MM.1S (cell line): ENCODE measurements around the gene DTHD1.

Source experiments
- CTCF ChIP-seq: fragments of 300-600 bp; sonication (generic); IDR thresholded peaks from 2 replicates; pipeline ENCODE4 v1.5.1; 2016; ENCODE audit warnings: antibody characterized with exemption, low read length, mixed read lengths
- EZH2 ChIP-seq: fragments of 300-600 bp; sonication (generic); optimal IDR thresholded peaks from 2 replicates; pipeline ENCODE3; 2017; ENCODE audit warnings: low read depth, mild to moderate bottlenecking, antibody characterized with exemption, low read length, mixed read lengths
- EZH2phosphoT487 ChIP-seq: fragments of 300-600 bp; sonication (generic); IDR thresholded peaks from 2 replicates; pipeline ENCODE4 v1.6.1; 2018; ENCODE audit warnings: antibody characterized with exemption, low read length

- no peak for TF ChIP-seq CTCF
- no peak for TF ChIP-seq EZH2
- TF ChIP-seq EZH2phosphoT487 = no peak
Measured at GRCh38 chr4:36392916-36393315, 111.5 kb downstream of the DTHD1 start.
